Epithelial cell of esophagus (primary cell): ENCODE data around the gene RHBDD2.
"Not testable (repeated sequence)": the region's sequence is repeated elsewhere in the genome, so short reads cannot be mapped to it uniquely, and the experiment has no call there.

Experiments
- DNase-seq: peaks from one replicate; pipeline ENCODE4 v3.0.0; 2010; ENCODE audit warnings: low read depth
- H3K4me3 ChIP-seq: 2 replicates; pipeline ENCODE4 v1.5.1; 2011; ENCODE audit warnings: mild to moderate bottlenecking, low read length, control low read depth
- TF ChIP-seq, protein P1 (sequence below): IDR thresholded peaks from 2 replicates; pipeline ENCODE4 v1.5.1; 2011; ENCODE audit warnings: low read depth, mild to moderate bottlenecking, low read length, control low read depth, inconsistent platforms; ENCODE audit not compliant: insufficient read depth; ENCODE audit errors: missing control alignments

The RHBDD2 gene

DNA sequence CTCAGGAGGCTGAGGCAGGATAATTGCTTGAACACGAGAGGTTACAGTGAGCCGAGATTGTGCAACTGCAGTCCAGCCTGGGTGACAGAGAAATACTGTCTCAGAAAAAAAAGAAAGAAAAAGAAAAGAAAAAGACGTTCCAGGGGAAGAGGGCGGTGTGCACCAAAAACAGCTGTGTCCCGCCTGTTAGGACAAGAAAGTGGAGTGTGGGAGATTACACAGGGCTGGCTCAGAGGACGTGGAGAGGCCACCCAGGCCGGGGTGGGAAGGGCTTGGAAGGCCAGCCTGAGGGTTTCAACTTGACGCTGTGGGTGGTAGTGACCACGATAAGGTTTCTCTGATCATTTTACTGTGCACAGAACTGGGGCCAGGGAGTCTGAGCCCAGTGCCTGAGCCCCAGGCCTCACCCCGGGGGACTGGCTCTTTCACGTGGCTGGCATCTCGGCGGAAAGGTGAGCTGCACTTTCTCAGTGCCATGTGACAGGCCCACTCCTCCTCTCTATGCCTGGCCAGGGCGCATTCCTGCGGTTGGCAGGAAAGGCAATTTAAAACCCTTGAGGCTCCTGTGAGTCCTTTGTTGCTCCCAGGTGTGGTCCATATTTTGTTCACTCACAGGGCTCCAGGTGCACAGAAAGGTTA is 13.9 kb downstream of the RHBDD2 start:
- DNase-seq: peak; percentile 75
- TF ChIP-seq, protein P1, sequence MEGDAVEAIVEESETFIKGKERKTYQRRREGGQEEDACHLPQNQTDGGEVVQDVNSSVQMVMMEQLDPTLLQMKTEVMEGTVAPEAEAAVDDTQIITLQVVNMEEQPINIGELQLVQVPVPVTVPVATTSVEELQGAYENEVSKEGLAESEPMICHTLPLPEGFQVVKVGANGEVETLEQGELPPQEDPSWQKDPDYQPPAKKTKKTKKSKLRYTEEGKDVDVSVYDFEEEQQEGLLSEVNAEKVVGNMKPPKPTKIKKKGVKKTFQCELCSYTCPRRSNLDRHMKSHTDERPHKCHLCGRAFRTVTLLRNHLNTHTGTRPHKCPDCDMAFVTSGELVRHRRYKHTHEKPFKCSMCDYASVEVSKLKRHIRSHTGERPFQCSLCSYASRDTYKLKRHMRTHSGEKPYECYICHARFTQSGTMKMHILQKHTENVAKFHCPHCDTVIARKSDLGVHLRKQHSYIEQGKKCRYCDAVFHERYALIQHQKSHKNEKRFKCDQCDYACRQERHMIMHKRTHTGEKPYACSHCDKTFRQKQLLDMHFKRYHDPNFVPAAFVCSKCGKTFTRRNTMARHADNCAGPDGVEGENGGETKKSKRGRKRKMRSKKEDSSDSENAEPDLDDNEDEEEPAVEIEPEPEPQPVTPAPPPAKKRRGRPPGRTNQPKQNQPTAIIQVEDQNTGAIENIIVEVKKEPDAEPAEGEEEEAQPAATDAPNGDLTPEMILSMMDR: no peak

DNA sequence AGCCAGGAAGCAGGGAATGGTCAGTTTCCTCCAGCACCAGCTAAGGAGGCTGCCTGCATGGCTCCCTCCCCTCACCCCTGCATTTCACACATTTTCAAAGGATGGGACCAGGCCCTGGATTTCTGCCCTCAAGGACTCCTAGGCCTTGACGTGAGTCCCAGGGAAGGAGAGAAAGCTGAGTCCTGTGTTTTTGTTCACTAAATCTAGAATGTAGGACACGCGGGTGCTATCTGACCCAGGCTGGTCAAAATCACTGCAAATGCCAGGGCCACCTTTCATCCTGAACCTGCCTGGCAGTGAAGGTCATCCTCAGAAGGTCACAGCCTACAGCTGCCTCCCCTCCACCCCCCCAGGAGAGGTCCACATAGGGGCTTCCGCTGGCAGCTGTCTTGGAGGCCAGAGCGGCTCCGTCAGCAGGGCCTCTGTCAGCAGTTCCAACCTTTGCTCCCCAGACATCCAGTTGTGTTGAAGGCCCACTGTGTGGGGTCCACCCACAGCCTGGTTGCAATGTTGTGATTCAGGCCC is 18.0 kb downstream of the RHBDD2 start:
- no peak overlapping the region for H3K4me3 ChIP-seq

More for the DNA sequence above, 13.9 kb downstream of the RHBDD2 start:
- H3K4me3 ChIP-seq: no peak overlapping the region

DNA sequence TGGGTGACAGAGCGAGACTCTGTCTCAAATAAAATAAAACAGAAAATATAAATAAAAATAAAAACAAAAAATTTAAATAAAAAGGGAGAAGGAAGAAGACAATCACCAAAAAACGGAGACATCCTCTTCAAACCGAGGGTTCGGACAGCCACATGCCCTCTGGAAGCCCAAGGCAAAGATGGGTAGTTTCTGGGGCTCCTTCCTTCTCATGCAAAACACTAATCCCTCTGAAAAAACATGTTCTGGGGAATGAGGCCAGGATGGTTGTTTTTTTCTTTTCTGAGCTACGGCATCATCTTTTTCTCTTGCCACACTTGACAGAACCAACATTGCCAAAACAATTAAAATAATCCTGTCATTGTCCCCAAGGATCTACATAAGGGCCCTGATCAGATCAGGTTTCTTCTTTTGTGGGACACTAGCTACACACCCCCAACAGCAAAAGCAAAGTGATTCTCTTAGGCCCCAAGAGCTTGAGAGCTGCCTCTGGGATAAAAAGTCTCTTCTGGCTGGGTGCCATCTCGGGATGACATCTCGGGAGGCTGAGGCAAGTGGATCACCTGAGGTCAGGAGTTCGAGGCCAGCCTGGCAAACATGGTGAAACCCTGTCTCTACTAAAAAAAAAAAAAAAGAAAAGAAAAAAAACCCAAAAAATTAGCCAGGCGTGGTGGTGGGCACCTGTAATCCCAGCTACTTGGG is 21.9 kb downstream of the RHBDD2 start:
- no peak for DNase-seq
- no peak overlapping the region for H3K4me3 ChIP-seq
- TF ChIP-seq, protein P1: no peak

More for the DNA sequence above, 18.0 kb downstream of the RHBDD2 start:
- no peak for DNase-seq
- TF ChIP-seq, protein P1: no peak

DNA sequence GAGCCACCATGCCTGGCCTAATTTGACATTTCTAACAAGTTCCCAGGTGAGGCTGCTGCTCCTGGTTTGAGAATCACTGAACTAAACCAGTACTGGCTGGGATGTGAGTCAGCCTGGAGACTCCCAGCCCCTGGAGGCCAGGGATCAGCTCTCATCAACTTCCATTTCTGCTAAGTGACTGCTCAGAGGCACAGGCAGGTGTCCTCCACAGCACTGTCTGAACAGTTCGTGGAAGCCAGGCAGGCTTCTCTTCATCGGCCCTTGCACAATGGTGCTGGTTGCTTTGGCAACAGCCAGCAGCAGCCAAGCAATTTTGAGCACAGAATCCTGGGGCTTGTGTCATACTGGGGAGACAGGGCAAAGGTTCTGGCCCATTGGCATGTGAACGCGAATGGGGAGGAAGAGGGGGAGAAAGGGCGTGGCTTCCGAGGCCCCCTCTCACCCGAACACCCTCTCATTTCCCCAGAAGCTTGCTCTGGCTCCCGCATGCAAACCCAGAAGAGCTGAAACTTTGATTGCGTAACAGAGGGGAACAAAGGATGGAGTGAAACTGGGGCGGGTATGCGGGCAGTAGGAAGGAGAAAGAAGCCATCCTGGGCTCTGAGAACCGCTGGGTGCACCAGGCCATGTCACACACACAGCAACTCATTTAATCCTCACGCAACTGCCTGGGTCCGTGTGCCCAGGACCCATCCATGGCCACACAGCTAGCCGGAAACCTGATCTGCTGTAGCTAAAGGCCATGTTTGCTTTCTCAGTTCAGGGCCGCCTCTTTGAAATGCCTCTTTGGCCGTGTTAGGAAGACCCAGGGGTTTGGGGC is 27.2 kb downstream of the RHBDD2 start:
- TF ChIP-seq, protein P1: no peak
- H3K4me3 ChIP-seq: no peak overlapping the region
- DNase-seq: peak; percentile 93

DNA sequence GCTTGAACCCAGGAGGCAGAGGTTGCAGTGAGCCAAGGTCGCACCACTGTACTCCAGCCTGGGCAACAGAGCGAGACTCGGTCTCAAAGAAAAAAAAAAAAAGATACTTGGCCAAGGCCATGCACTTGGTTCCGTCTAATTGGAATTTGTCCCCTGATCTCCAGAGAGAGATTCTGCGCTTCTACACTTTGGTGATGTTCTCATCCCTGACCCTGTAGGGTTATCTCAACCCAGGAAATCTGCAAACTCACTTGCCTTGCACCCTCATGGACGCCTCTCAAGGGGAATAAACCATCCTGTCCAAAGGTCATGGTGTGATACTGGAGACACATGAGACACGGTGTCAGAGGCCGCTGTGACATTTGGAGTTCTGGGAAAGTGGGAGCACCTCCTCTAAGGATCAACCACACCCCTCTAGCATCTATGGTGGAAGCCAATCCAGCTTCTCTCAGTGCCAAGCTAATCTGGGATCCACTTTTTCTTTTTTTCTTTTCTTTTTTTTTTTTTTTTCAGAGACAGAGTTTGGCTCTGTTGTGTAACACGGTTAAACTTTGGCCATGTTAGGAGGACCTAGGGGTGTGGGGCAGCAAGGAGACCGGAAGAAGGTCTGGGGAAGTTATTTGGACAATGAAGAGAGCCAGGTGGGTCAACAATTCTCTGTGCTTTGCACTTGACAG is 28.3 kb downstream of the RHBDD2 start:
- TF ChIP-seq, protein P1: no peak
- no peak overlapping the region for H3K4me3 ChIP-seq
- no peak for DNase-seq

DNA sequence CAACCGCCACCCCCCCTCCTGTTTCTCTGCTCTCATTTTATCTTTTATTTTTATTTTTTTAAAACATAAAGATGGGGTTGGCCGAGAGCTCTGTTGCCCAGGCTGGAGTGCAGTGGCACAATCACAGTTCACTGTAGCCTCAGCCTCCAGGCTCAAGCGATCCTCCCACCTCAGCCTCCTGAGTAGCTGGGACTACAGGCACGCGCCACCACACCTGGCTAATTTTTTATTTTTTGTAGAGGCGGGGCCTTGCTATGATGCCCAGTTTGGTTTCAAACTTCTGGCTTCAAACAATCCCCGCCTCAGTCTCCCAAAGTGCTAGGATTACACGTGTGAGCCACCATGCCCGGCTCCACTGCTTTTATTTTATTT is 28.8 kb downstream of the RHBDD2 start:
- not testable (repeated sequence) for DNase-seq, H3K4me3 ChIP-seq

DNA sequence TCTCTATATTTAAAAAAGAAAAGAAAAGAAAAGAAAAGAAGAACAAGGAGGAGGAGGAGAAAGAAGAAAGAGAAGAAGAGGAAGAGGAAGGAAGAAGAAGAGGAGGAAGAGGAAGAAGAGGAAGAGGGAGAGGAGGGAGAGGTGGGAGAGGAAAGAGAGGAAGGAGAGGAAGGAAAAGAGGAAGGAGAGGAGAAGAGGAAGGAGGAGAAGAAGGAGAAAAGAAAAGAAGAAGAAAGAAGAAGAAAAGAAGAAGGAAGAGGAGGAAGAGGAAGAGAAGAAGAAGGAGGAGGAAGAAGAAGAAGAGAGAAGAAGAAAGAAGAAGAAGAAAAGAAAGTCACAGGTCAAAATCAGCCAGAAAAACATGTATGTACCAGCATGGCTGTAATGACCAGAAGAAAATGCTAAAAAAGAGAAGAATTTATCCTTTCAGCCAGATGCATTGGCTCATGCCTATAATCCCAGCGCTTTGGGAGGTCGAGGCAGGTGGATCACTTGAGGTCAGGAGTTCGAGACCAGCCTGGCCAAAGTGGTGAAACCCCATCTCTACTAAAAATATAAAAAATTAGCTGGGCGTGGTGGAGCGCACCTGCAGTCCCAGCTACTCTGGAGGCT is 30.8 kb downstream of the RHBDD2 start:
- TF ChIP-seq, protein P1: no peak
- no peak for DNase-seq
- H3K4me3 ChIP-seq: no peak overlapping the region

DNA sequence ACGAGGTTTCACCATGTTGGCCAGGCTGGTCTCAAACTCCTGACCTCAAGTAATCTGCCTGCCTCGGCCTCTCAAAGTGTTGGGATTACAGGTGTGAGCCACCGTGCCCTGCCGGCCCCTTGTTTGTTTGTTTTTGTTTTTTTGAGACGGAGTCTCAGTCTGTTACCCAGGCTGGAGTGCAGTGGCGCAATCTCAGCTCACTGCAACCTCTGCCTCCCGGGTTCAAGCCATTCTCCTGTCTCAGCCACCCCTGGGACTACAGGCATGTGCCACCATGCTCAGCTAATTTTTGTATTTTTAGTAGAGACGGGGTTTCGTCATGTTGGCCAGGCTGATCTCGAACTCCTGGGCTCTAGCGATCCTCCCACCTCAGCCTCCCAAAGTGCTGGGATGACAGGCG is 32.4 kb downstream of the RHBDD2 start:
- H3K4me3 ChIP-seq, DNase-seq: not testable (repeated sequence)
